Stimulated activated CD8-positive, alpha-beta memory T cell treated with anti-CD3 and anti-CD28 coated beads, Interleukin-15, amount 100 ng/mL, for 4 hours (primary cell): Measurements from ENCODE around the gene TMSB15C.
A peak's percentile ranks its signal among the peaks of the same experiment; 100 is the strongest.
"Not testable (repeated sequence)": the region's sequence is repeated elsewhere in the genome, so short reads cannot be mapped to it uniquely, and the experiment has no call there.

Experiments used
- DNase-seq, 2 donors: peaks; one replicate each; pipeline ENCODE4 v3.0.0-alpha.2; 2020; ENCODE audit warnings: low read depth in 2 of 2

Gene TMSB15C

GRCh38 chrX:104075778-104076445 is at the start of gene TMSB15C:
Gene TMSB15C (minus strand): TSS chrX:104076236.
- DNase-seq: not testable (repeated sequence)

- DNase-seq: no peak
Observed at GRCh38 chrX:104122829-104123228, 46.8 kb upstream of the TMSB15C start.

- no peak for DNase-seq
Observed at GRCh38 chrX:104118765-104119164, 42.7 kb upstream of the TMSB15C start.

- no peak for DNase-seq
Observed at GRCh38 chrX:104117759-104118158, 41.7 kb upstream of the TMSB15C start.

GRCh38 chrX:104113222-104113965 is 37.4 kb upstream of the TMSB15C start:
- DNase-seq: peak in 1 of 2 donors; percentile 23

- no peak for DNase-seq
Observed at GRCh38 chrX:104112326-104112951, 36.4 kb upstream of the TMSB15C start, which contains the start of gene ZCCHC18. Gene ZCCHC18 (plus strand): TSS chrX:104112523. CDS start chrX:104114112, 1,589 bp downstream.

- DNase-seq: not testable (repeated sequence)
Observed at GRCh38 chrX:104110491-104111240, 34.6 kb upstream of the TMSB15C start.

- DNase-seq: no peak
Observed at GRCh38 chrX:104108955-104109354, 32.9 kb upstream of the TMSB15C start.

- DNase-seq: no peak
Observed at GRCh38 chrX:104105330-104106262, 29.6 kb upstream of the TMSB15C start.

GRCh38 chrX:104104676-104105075 is 28.6 kb upstream of the TMSB15C start:
- DNase-seq: no peak

- no peak for DNase-seq
Observed at GRCh38 chrX:104098919-104099318, 22.9 kb upstream of the TMSB15C start.

GRCh38 chrX:104098151-104098808 is 22.2 kb upstream of the TMSB15C start:
- DNase-seq: peak in 1 of 2 donors; percentile 19

- no peak for DNase-seq
Observed at GRCh38 chrX:104085919-104086318, 9.9 kb upstream of the TMSB15C start.

- no peak for DNase-seq
Observed at GRCh38 chrX:104085477-104085876, 9.4 kb upstream of the TMSB15C start.

GRCh38 chrX:104084534-104085277 is 8.7 kb upstream of the TMSB15C start:
- no peak for DNase-seq

- no peak for DNase-seq
Observed at GRCh38 chrX:104084063-104084462, 8.0 kb upstream of the TMSB15C start.

- not testable (repeated sequence) for DNase-seq
Observed at GRCh38 chrX:104077854-104078253, 1.8 kb upstream of the TMSB15C start.

- DNase-seq: not testable (repeated sequence)
Observed at GRCh38 chrX:104062636-104063035, 13.4 kb downstream of the TMSB15C start.

- DNase-seq: not testable (repeated sequence)
Observed at GRCh38 chrX:104054956-104055355, 21.1 kb downstream of the TMSB15C start.
